CD1c-positive myeloid dendritic cell (primary cell): ENCODE results near the gene FLAD1.
"Not testable (repeated sequence)": the region's sequence is repeated elsewhere in the genome, so short reads cannot be mapped to it uniquely, and the experiment has no call there.

Source experiments
- DNase-seq: peaks from one replicate; pipeline ENCODE4 v3.0.0-alpha.2; 2016; ENCODE audit errors: extremely low spot score

The FLAD1 gene

GRCh38 chr1:154990276-154990675, 7.1 kb downstream of the FLAD1 start:
- DNase-seq: no peak

- no peak for DNase-seq
These were observed 9.8 kb downstream of the FLAD1 start for GRCh38 chr1:154992721-154993571.

GRCh38 chr1:154993572-154994268, 10.6 kb downstream of the FLAD1 start, which contains the start of gene LENEP:
LENEP (plus strand) TSS chr1:154993586; CDS start chr1:154993608, 22 bp downstream.
- no peak for DNase-seq

GRCh38 chr1:154994269-154994587, 11.1 kb downstream of the FLAD1 start:
- no peak for DNase-seq

- no peak for DNase-seq
These were observed 11.4 kb downstream of the FLAD1 start for GRCh38 chr1:154994591-154994990.

- not testable (repeated sequence) for DNase-seq
These were observed 12.3 kb downstream of the FLAD1 start for GRCh38 chr1:154995301-154995983.

- peak; percentile 74 for DNase-seq
These were observed 14.0 kb downstream of the FLAD1 start for GRCh38 chr1:154996966-154997701.

- DNase-seq: no peak
These were observed 15.1 kb downstream of the FLAD1 start for GRCh38 chr1:154998201-154998780.

- DNase-seq: peak; percentile 53
These were observed 15.8 kb downstream of the FLAD1 start for GRCh38 chr1:154998818-154999570.

- DNase-seq: peak; percentile 38
These were observed 16.6 kb downstream of the FLAD1 start for GRCh38 chr1:154999571-155000410.

- DNase-seq: no peak
These were observed 17.2 kb downstream of the FLAD1 start for GRCh38 chr1:155000411-155000725.

- DNase-seq: peak; percentile 72
These were observed 17.7 kb downstream of the FLAD1 start for GRCh38 chr1:155000726-155001424.

GRCh38 chr1:155001425-155001674, 18.2 kb downstream of the FLAD1 start:
- no peak for DNase-seq

GRCh38 chr1:155001675-155002463, 18.7 kb downstream of the FLAD1 start:
- DNase-seq: peak; percentile 98

- DNase-seq: no peak
These were observed 19.5 kb downstream of the FLAD1 start, which contains the start of gene ZBTB7B for GRCh38 chr1:155002464-155003226. ZBTB7B (plus strand) TSS chr1:155002802; CDS start chr1:155014661, 11,859 bp downstream.

- no peak for DNase-seq
These were observed 20.2 kb downstream of the FLAD1 start for GRCh38 chr1:155003227-155003765.

- DNase-seq: no peak
These were observed 20.7 kb downstream of the FLAD1 start for GRCh38 chr1:155003766-155004351.
